Neural progenitor cell (in vitro differentiated cells): ENCODE data around the gene N4BP2. TPM values are rescaled to one million over a fixed set of nuclear protein-coding genes. Genes with fewer than 3 reads are reported as not detected.

Source experiments
- DNase-seq: peaks from one replicate; pipeline ENCODE4 v3.0.0-alpha.2; 2016; ENCODE audit warnings: low spot score
- H2AFZ ChIP-seq: fragments of 200-600 bp; sonication (generic); replicated peaks from 2 replicates; pipeline ENCODE4 v1.6.1; 2016; ENCODE audit warnings: antibody characterized with exemption
- H3F3A ChIP-seq: fragments of 200-600 bp; sonication (generic); 2 replicates; pipeline ENCODE4 v1.6.1; 2016; ENCODE audit warnings: antibody characterized with exemption, low read depth
- H3K27ac ChIP-seq: fragments of 200-600 bp; sonication (generic); 2 replicates; pipeline ENCODE4 v1.5.1; 2016; ENCODE audit warnings: mild to moderate bottlenecking
- H3K27me3 ChIP-seq: fragments of 200-600 bp; sonication (generic); 2 replicates; pipeline ENCODE4 v1.6.1; 2016; ENCODE audit warnings: mild to moderate bottlenecking, moderate library complexity
- H3K36me3 ChIP-seq: fragments of 200-600 bp; sonication (generic); 2 replicates; pipeline ENCODE4 v1.5.1; 2016
- H3K4me1 ChIP-seq: fragments of 200-600 bp; sonication (generic); 2 replicates; pipeline ENCODE4 v1.6.1; 2016; ENCODE audit warnings: mixed run types
- H3K4me2 ChIP-seq: fragments of 200-600 bp; sonication (generic); 2 replicates; pipeline ENCODE4 v1.6.1; 2016
- H3K4me3 ChIP-seq: fragments of 200-600 bp; sonication (generic); 2 replicates; pipeline ENCODE4 v1.5.1; 2016
- H3K79me2 ChIP-seq: fragments of 200-600 bp; sonication (generic); 2 replicates; pipeline ENCODE4 v1.6.1; 2016; ENCODE audit warnings: low read depth
- H3K9ac ChIP-seq: fragments of 200-600 bp; sonication (generic); 2 replicates; pipeline ENCODE4 v1.6.1; 2016
- H3K9me3 ChIP-seq: fragments of 200-600 bp; sonication (generic); 2 replicates; pipeline ENCODE4 v1.5.1; 2016; ENCODE audit warnings: low read depth
- H4K20me1 ChIP-seq: fragments of 200-600 bp; sonication (generic); 2 replicates; pipeline ENCODE4 v1.6.1; 2016; ENCODE audit warnings: low read depth
- H3K27ac Mint-ChIP-seq: 3 replicates; pipeline ENCODE4 v1.8.0; 2021; ENCODE audit warnings: mixed read lengths
- H3K27me3 Mint-ChIP-seq: 2 replicates; pipeline ENCODE4 v1.8.0; 2022; ENCODE audit warnings: low read depth, mild to moderate bottlenecking, inconsistent platforms, moderate library complexity, mixed read lengths; ENCODE audit not compliant: insufficient read depth
- H3K36me3 Mint-ChIP-seq: 3 replicates; pipeline ENCODE4 v1.8.0; 2021; ENCODE audit warnings: mixed read lengths
- H3K4me1 Mint-ChIP-seq: 3 replicates; pipeline ENCODE4 v1.8.0; 2021; ENCODE audit warnings: mixed read lengths
- H3K4me3 Mint-ChIP-seq: 3 replicates; pipeline ENCODE4 v1.8.0; 2021; ENCODE audit warnings: mild to moderate bottlenecking, moderate library complexity, mixed read lengths
- H3K9me3 Mint-ChIP-seq: 3 replicates; pipeline ENCODE4 v1.8.0; 2020; ENCODE audit warnings: mixed read lengths
- EZH2 ChIP-seq: fragments of 200-600 bp; sonication (generic); IDR thresholded peaks from 2 replicates; pipeline ENCODE4 v1.6.1; 2017; ENCODE audit warnings: antibody characterized with exemption, mild to moderate bottlenecking, moderate library complexity
- EZH2phosphoT487 ChIP-seq: fragments of 200-600 bp; sonication (generic); IDR thresholded peaks from 2 replicates; pipeline ENCODE4 v1.6.1; 2017; ENCODE audit warnings: antibody characterized with exemption
- total RNA-seq: library from RNA; depleted of rRNA; stranded (reverse); fragments of >200 nt; gene quantifications from 2 replicates; pipeline ENCODE4 v1.2.3, GENCODE V29; 2015; ENCODE audit warnings: low replicate concordance
- TF ChIP-seq, protein P1 (sequence below): fragments of 200-600 bp; sonication (generic); IDR thresholded peaks from 2 replicates; pipeline ENCODE4 v1.5.1; 2017; ENCODE audit warnings: antibody characterized with exemption, mild to moderate bottlenecking

The N4BP2 gene
- total RNA-seq, 1 donor from 2014 or later: 80.9 TPM

DNA sequence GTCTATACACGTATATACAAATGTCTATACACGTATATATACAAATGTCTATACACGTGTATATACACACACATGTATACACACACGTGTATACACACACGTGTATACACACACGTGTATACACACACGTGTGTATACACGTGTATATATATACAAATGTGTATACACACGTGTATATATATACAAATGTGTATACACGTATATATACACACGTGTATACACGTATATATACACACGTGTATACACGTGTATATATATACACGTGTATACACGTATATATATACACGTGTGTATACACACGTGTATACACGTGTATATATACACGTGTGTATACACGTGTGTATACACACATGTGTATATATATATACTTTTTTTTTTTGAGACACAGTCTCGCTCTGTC, 23.9 kb upstream of the N4BP2 start:
- no peaks in the 10 kb centered on the region for H3K36me3 Mint-ChIP-seq
- no peak overlapping the region for H3K27ac Mint-ChIP-seq
- no peak for TF ChIP-seq EZH2
- TF ChIP-seq EZH2phosphoT487: no peak
- TF ChIP-seq, protein P1, sequence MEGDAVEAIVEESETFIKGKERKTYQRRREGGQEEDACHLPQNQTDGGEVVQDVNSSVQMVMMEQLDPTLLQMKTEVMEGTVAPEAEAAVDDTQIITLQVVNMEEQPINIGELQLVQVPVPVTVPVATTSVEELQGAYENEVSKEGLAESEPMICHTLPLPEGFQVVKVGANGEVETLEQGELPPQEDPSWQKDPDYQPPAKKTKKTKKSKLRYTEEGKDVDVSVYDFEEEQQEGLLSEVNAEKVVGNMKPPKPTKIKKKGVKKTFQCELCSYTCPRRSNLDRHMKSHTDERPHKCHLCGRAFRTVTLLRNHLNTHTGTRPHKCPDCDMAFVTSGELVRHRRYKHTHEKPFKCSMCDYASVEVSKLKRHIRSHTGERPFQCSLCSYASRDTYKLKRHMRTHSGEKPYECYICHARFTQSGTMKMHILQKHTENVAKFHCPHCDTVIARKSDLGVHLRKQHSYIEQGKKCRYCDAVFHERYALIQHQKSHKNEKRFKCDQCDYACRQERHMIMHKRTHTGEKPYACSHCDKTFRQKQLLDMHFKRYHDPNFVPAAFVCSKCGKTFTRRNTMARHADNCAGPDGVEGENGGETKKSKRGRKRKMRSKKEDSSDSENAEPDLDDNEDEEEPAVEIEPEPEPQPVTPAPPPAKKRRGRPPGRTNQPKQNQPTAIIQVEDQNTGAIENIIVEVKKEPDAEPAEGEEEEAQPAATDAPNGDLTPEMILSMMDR: no peak
- H3K9me3 Mint-ChIP-seq: no peaks in the 10 kb centered on the region
- H3K27me3 Mint-ChIP-seq: peaks cover 3% of the 10 kb centered on the region
- H3K27me3 ChIP-seq: no peaks in the 10 kb centered on the region
- no peak overlapping the region for H3K9ac ChIP-seq
- no peak overlapping the region for H2AFZ ChIP-seq
- H3K79me2 ChIP-seq: no peaks in the 10 kb centered on the region
- DNase-seq: no peak
- no peak overlapping the region for H3K4me2 ChIP-seq
- no peaks in the 10 kb centered on the region for H3K9me3 ChIP-seq
- H3F3A ChIP-seq: no peaks in the 10 kb centered on the region
- H3K4me3 Mint-ChIP-seq: no peak overlapping the region
- H3K36me3 ChIP-seq: no peaks in the 10 kb centered on the region
- no peaks in the 10 kb centered on the region for H3K4me1 Mint-ChIP-seq
- no peaks in the 10 kb centered on the region for H4K20me1 ChIP-seq
- H3K27ac ChIP-seq: no peak overlapping the region
- H3K4me1 ChIP-seq: no peaks in the 10 kb centered on the region
- no peak overlapping the region for H3K4me3 ChIP-seq

DNA sequence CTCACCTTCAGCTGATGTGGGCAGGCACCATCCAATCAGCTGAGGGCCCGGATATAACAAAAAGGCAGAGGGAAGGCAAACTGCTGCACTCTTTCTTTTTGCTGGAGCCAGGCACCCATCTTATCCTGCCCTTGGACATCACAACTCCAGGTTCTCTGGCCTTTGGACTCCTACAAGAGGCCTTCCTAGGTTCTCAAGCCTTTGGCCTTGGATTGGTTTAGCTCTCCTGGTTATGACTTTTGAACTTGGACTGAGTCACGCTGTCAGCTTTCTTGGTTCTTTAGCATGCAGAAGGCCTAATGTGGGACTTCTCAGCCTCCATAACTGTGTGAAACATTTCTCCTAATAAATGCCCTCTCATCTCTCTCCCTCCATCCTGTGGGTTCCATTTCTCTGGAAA, 23.0 kb upstream of the N4BP2 start:
- Mint-ChIP-seq H3K36me3 (no peaks in the 10 kb centered on the region), H3K27me3 (peaks cover 3% of the 10 kb centered on the region), H3K4me1 (no peaks in the 10 kb centered on the region), H3K9me3 (no peaks in the 10 kb centered on the region), H3K27ac (no peak overlapping the region), H3K4me3 (no peak overlapping the region)
- no peaks in the 10 kb centered on the region for H4K20me1 ChIP-seq
- no peak overlapping the region for H3K27ac ChIP-seq
- no peaks in the 10 kb centered on the region for H3K79me2 ChIP-seq
- no peaks in the 10 kb centered on the region for H3K27me3 ChIP-seq
- no peaks in the 10 kb centered on the region for H3K36me3 ChIP-seq
- DNase-seq: no peak
- no peak overlapping the region for H3K4me3 ChIP-seq
- H3K4me2 ChIP-seq: no peak overlapping the region
- H3K4me1 ChIP-seq: no peaks in the 10 kb centered on the region
- no peak overlapping the region for H3K9ac ChIP-seq
- no peak for TF ChIP-seq EZH2phosphoT487
- TF ChIP-seq, protein P1: no peak
- no peak for TF ChIP-seq EZH2
- H3F3A ChIP-seq: no peaks in the 10 kb centered on the region
- no peak overlapping the region for H2AFZ ChIP-seq
- H3K9me3 ChIP-seq: no peaks in the 10 kb centered on the region

DNA sequence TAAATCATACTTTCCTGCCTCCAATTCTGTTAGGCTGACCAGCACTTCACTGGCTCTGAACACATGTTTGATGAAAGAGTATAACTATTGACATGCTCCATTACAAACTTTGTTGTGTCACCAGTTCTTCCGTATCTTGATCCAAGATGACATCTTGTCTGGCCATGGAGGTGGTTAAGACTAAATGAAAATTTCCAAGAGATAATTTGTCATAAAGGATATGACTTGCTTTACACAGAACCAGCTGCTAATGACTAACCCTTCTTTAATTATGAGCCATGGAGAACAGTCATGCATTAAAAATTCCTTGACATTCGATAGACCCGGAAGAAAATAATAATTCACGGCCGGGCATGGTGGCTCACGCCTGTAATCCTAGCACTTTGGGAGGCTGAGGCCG, 17.7 kb upstream of the N4BP2 start:
- Mint-ChIP-seq H3K27me3 (peaks cover 3% of the 10 kb centered on the region), H3K27ac (no peak overlapping the region), H3K36me3 (no peaks in the 10 kb centered on the region), H3K4me3 (no peak overlapping the region), H3K4me1 (peaks cover 4% of the 10 kb centered on the region), H3K9me3 (no peaks in the 10 kb centered on the region)
- DNase-seq: no peak
- Histone ChIP-seq H2AFZ (no peak overlapping the region), H3K27ac (no peak overlapping the region), H3K9ac (no peak overlapping the region), H3K36me3 (no peaks in the 10 kb centered on the region), H3F3A (no peaks in the 10 kb centered on the region), H3K4me1 (no peaks in the 10 kb centered on the region), H3K9me3 (no peaks in the 10 kb centered on the region), H3K27me3 (no peaks in the 10 kb centered on the region), H3K79me2 (no peaks in the 10 kb centered on the region), H4K20me1 (no peaks in the 10 kb centered on the region), H3K4me3 (no peak overlapping the region), H3K4me2 (no peak overlapping the region)
- TF ChIP-seq EZH2phosphoT487 (no peak), EZH2 (no peak)
- TF ChIP-seq, protein P1: no peak
